ENCODE results near the gene PPDPF. TPM values are rescaled to one million over a fixed set of nuclear protein-coding genes. Genes with fewer than 3 reads are reported as not detected.
"Not testable (repeated sequence)": the region's sequence is repeated elsewhere in the genome, so short reads cannot be mapped to it uniquely, and the experiment has no call there.

PPDPF gene
- polyA plus RNA-seq, 4 donors = 159 to 425 (median 233) TPM

- no peak for DNase-seq (ENCODE audit: low read depth in 4 of 4, low spot score in 3 of 4)
Measured at GRCh38 chr20:63560856-63561609, 40.5 kb downstream of the PPDPF start.

GRCh38 chr20:63561624-63562396 lies 41.2 kb downstream of the PPDPF start:
- no peak for DNase-seq (ENCODE audit: low read depth in 4 of 4, low spot score in 3 of 4)

GRCh38 chr20:63562461-63563224 lies 42.1 kb downstream of the PPDPF start:
- no peak for DNase-seq (ENCODE audit: low read depth in 4 of 4, low spot score in 3 of 4)

GRCh38 chr20:63563225-63563935 lies 42.8 kb downstream of the PPDPF start:
- no peak for DNase-seq (ENCODE audit: low read depth in 4 of 4, low spot score in 3 of 4)

- DNase-seq (ENCODE audit: low read depth in 4 of 4, low spot score in 3 of 4) = no peak
Measured at GRCh38 chr20:63564036-63564810, 43.7 kb downstream of the PPDPF start.

- no peak for DNase-seq (ENCODE audit: low read depth in 4 of 4, low spot score in 3 of 4)
Measured at GRCh38 chr20:63565021-63565698, 44.6 kb downstream of the PPDPF start.

GRCh38 chr20:63565699-63566335 lies 45.3 kb downstream of the PPDPF start:
- no peak for DNase-seq (ENCODE audit: low read depth in 4 of 4, low spot score in 3 of 4)

- no peak for DNase-seq (ENCODE audit: low read depth in 4 of 4, low spot score in 3 of 4)
Measured at GRCh38 chr20:63566395-63567135, 46.0 kb downstream of the PPDPF start.

GRCh38 chr20:63567136-63567385 lies 46.5 kb downstream of the PPDPF start:
- DNase-seq (ENCODE audit: low read depth in 4 of 4, low spot score in 3 of 4) = no peak

- no peak for DNase-seq (ENCODE audit: low read depth in 4 of 4, low spot score in 3 of 4)
Measured at GRCh38 chr20:63567386-63568169, 47.0 kb downstream of the PPDPF start.

GRCh38 chr20:63568170-63568981 lies 47.8 kb downstream of the PPDPF start:
- DNase-seq (ENCODE audit: low read depth in 4 of 4, low spot score in 3 of 4) = no peak

- DNase-seq (ENCODE audit: low read depth in 4 of 4, low spot score in 3 of 4) = no peak
Measured at GRCh38 chr20:63568986-63569949, 48.7 kb downstream of the PPDPF start.

GRCh38 chr20:63570281-63571086 lies 49.9 kb downstream of the PPDPF start:
- no peak for DNase-seq (ENCODE audit: low read depth in 4 of 4, low spot score in 3 of 4)

- not testable (repeated sequence) for DNase-seq (ENCODE audit: low read depth in 4 of 4, low spot score in 3 of 4)
Measured at GRCh38 chr20:63571087-63571478, 50.5 kb downstream of the PPDPF start.
